HepG2 (cell line): ENCODE measurements around the gene CCNQ. TPM values are rescaled to one million over a fixed set of nuclear protein-coding genes. Genes with fewer than 3 reads are reported as not detected.

Experiments used
- ATAC-seq: fragments of 200-7000 bp; cut with Tn5 transposase; 3 replicates; pipeline ENCODE4 v1.9.1; 2020; ENCODE audit warnings: mild to moderate bottlenecking, moderate library complexity
- BruUV-seq: library from RNA; stranded (reverse); fragments of 400-500 nt; replicated peaks from 2 replicates; lab custom pipeline; 2021; lab: Mats Ljungman, UMichigan
- CTCF ChIA-PET: fragments of 300-600 bp; formaldehyde crosslinking; extraction: SDS; loops from one replicate; lab custom pipeline; 2021; ENCODE audit warnings: low total read pairs, inconsistent platforms, low intra/inter-chr PET ratio; lab: Yijun Ruan, JAX
- POLR2A ChIA-PET: fragments of 350-600 bp; sonication (Branson Sonifier 250); formaldehyde crosslinking; loops from one replicate; lab custom pipeline; 2020; ENCODE audit warnings: antibody characterized with exemption, inconsistent platforms; lab: Yijun Ruan, JAX
- DNase-seq: peaks from one replicate; pipeline ENCODE4 v3.0.0-alpha.2; 2015; ENCODE audit warnings: low spot score
- FAIRE-seq: peaks from 3 replicates; lab custom pipeline; 2011; peaks lifted over from hg19 to GRCh38; lab: Jason Lieb, UNC
- H2AFZ ChIP-seq: one replicate; pipeline ENCODE4 v1.6.1; 2011; ENCODE audit warnings: low read length, inconsistent platforms
- H3K27ac ChIP-seq: fragments of 300-600 bp; 3 replicates; pipeline ENCODE4 v1.8.0; 2011; ENCODE audit warnings: mixed run types, mild to moderate bottlenecking, mixed read lengths, low read length, inconsistent platforms; ENCODE audit not compliant: insufficient read depth; ENCODE audit errors: extremely low read length
- H3K27me3 ChIP-seq, 2 experiments: fragments of 200-600 bp in 1 of 2; 2 replicates in 1 of 2; 3 replicates in 1 of 2; pipeline versions ENCODE4 v1.6.0 to v1.8.0; 2011; ENCODE audit warnings: low read length in 2 of 2, mild to moderate bottlenecking in 2 of 2, moderate library complexity in 2 of 2, inconsistent platforms in 1 of 2; ENCODE audit not compliant: insufficient read depth in 2 of 2, control insufficient read depth in 1 of 2
- H3K36me3 ChIP-seq, 2 experiments: fragments of 200-600 bp in 1 of 2; replicated peaks in 1 of 2; 2 replicates in 1 of 2; 3 replicates in 1 of 2; pipeline versions ENCODE4 v1.5.1 to v1.8.0; 2011; ENCODE audit warnings: low read length in 2 of 2, inconsistent platforms in 1 of 2; ENCODE audit not compliant: insufficient read depth in 2 of 2, control insufficient read depth in 1 of 2
- H3K4me1 ChIP-seq: 2 replicates; pipeline ENCODE4 v1.5.1; 2012; ENCODE audit warnings: low read length, inconsistent platforms; ENCODE audit not compliant: insufficient read depth
- H3K4me2 ChIP-seq: 2 replicates; pipeline ENCODE4 v1.6.0; 2011; ENCODE audit warnings: low read depth, low read length, inconsistent platforms
- H3K4me3 ChIP-seq, 3 experiments: fragments of 200-600 bp in 1 of 3; sonication (generic), shearing (Covaris generic) in 1 of 3; replicated peaks in 1 of 3; 2 replicates each; pipeline ENCODE4 v1.5.1; 2011 to 2016; ENCODE audit warnings: low read length in 3 of 3, inconsistent platforms in 2 of 3, low read depth in 2 of 3, mild to moderate bottlenecking in 2 of 3, control low read depth in 1 of 3, mixed read lengths in 1 of 3; ENCODE audit not compliant: insufficient read depth in 1 of 3
- H3K79me2 ChIP-seq: one replicate; pipeline ENCODE4 v1.6.1; 2011; ENCODE audit warnings: low read length, inconsistent platforms; ENCODE audit not compliant: insufficient read depth
- H3K9ac ChIP-seq: 2 replicates; pipeline ENCODE4 v1.6.0; 2011; ENCODE audit warnings: mild to moderate bottlenecking, low read depth, low read length, inconsistent platforms; ENCODE audit not compliant: insufficient read depth
- H3K9me3 ChIP-seq: 2 replicates; pipeline ENCODE4 v1.5.1; 2012; ENCODE audit warnings: mild to moderate bottlenecking, low read length
- H4K20me1 ChIP-seq: 2 replicates; pipeline ENCODE4 v1.6.0; 2011; ENCODE audit warnings: inconsistent platforms, mild to moderate bottlenecking, low read length, moderate library complexity; ENCODE audit not compliant: insufficient read depth
- BCL3 ChIP-seq: sonication (generic); formaldehyde crosslinking; IDR thresholded peaks from 2 replicates; pipeline ENCODE4 v1.5.1; 2020; ENCODE audit warnings: mild to moderate bottlenecking, missing genetic modification reagents, moderate library complexity
- GATAD2A ChIP-seq: IDR thresholded peaks from 2 replicates; pipeline ENCODE4 v1.6.1; 2016
- HDAC1 ChIP-seq: sonication (generic); formaldehyde crosslinking; IDR thresholded peaks from 2 replicates; pipeline ENCODE4 v1.5.1; 2020; ENCODE audit warnings: mild to moderate bottlenecking, missing genetic modification reagents
- KLF13 ChIP-seq: sonication (generic); formaldehyde crosslinking; IDR thresholded peaks from 2 replicates; pipeline ENCODE4 v1.4.0; 2020; ENCODE audit warnings: mild to moderate bottlenecking, missing genetic modification reagents
- PCBP2 ChIP-seq: fragments of 200-400 bp; formaldehyde crosslinking; optimal IDR thresholded peaks from 2 replicates; pipeline ENCODE3; 2018; ENCODE audit warnings: low read length, low read depth; ENCODE audit not compliant: poor library complexity, severe bottlenecking
- PRDM4 ChIP-seq: sonication (generic); formaldehyde crosslinking; IDR thresholded peaks from 2 replicates; pipeline ENCODE4 v1.9.0; 2021; ENCODE audit warnings: missing genetic modification reagents, borderline replicate concordance
- SP140L ChIP-seq: sonication (generic); formaldehyde crosslinking; IDR thresholded peaks from 2 replicates; pipeline ENCODE4 v1.4.0; 2020; ENCODE audit warnings: missing genetic modification reagents, borderline replicate concordance
- TAF1 ChIP-seq: sonication (generic); formaldehyde crosslinking; IDR thresholded peaks from 2 replicates; pipeline ENCODE4 v1.4.0; 2020; ENCODE audit warnings: missing genetic modification reagents
- ZNF232 ChIP-seq: sonication (generic); formaldehyde crosslinking; IDR thresholded peaks from 2 replicates; pipeline ENCODE4 v1.4.0; 2020; ENCODE audit warnings: missing genetic modification reagents, borderline replicate concordance
- ZNF564 ChIP-seq: sonication (generic); formaldehyde crosslinking; IDR thresholded peaks from 2 replicates; pipeline ENCODE4 v1.8.1; 2023; ENCODE audit warnings: mild to moderate bottlenecking, missing genetic modification reagents
- ZNF580 ChIP-seq: IDR thresholded peaks from 2 replicates; pipeline ENCODE4 v1.6.1; 2016; ENCODE audit warnings: low read depth, borderline replicate concordance
- ZNF670 ChIP-seq: sonication (generic); formaldehyde crosslinking; IDR thresholded peaks from 2 replicates; pipeline ENCODE4 v1.8.0; 2022; ENCODE audit warnings: mild to moderate bottlenecking, missing genetic modification reagents, borderline replicate concordance
- ZNF724P ChIP-seq: sonication (generic); formaldehyde crosslinking; IDR thresholded peaks from 2 replicates; pipeline ENCODE4 v1.8.0; 2022; ENCODE audit warnings: missing genetic modification reagents, borderline replicate concordance
- ZNF839 ChIP-seq: sonication (generic); formaldehyde crosslinking; IDR thresholded peaks from 2 replicates; pipeline ENCODE4 v1.4.0; 2020; ENCODE audit warnings: missing genetic modification reagents, mild to moderate bottlenecking, borderline replicate concordance
- ZNF841 ChIP-seq: sonication (generic); formaldehyde crosslinking; IDR thresholded peaks from 2 replicates; pipeline ENCODE4 v1.8.1; 2023; ENCODE audit warnings: missing genetic modification reagents, borderline replicate concordance
- ZUFSP ChIP-seq: sonication (generic); formaldehyde crosslinking; IDR thresholded peaks from 2 replicates; pipeline ENCODE4 v1.9.0; 2021; ENCODE audit warnings: missing genetic modification reagents, mild to moderate bottlenecking, borderline replicate concordance
- WGBS: methylation state at CpG from one replicate; pipeline ENCODE4 v1.1.6; 2017; ENCODE audit warnings: low lambda C conversion rate; 5-methylcytosine and 5-hydroxymethylcytosine counted together
- in situ Hi-C: cut with HindIII; loops from 2 replicates; pipeline ENCODE4 v1.10.0; 2017; ENCODE audit warnings: low pct_unique_long_range_greater_than_20kb; ENCODE audit not compliant: extremely low pct_ligation_motif_present
- intact Hi-C: fragments of 100-400 bp; cut with micrococcal nuclease; formaldehyde crosslinking; loops from one replicate; pipeline ENCODE4 v1.10.0; 2022; ENCODE audit not compliant: unreplicated experiment
- polyA plus RNA-seq, 8 experiments: library from polyadenylated mRNA; depleted of rRNA in 3 of 8; stranded (reverse) in 7 of 8; unstranded in 1 of 8; fragments of >200 nt; fragmentation: Illumina TruSeq in 4 of 8; extraction: Trizol in 4 of 8; gene quantifications; 2 replicates each; pipeline versions ENCODE4 v1.2.1 to v1.2.3, GENCODE V29; 2011 to 2016; ENCODE audit warnings: low read depth in 4 of 8, missing spikeins in 1 of 8, mixed read lengths in 1 of 8; ENCODE audit not compliant: insufficient read depth in 1 of 8
- total RNA-seq, 5 experiments: library from RNA; depleted of rRNA; stranded (reverse); fragments of >200 nt; fragmentation: Illumina TruSeq; extraction: Trizol; gene quantifications; 2 replicates each; pipeline ENCODE4 v1.2.3, GENCODE V29; 2016; ENCODE audit warnings: low read depth in 1 of 5

Gene CCNQ
- total and polyA plus RNA-seq, 2 of the 13 experiments (the other 11 are each of a cell fraction or from before 2014, with no cell fraction given), result 15.0 to 25.5 TPM

GRCh38 chrX:153572601-153573000 is 26.3 kb downstream of the CCNQ start:
- no peak for FAIRE-seq
- no peaks in the 10 kb centered on the region for H3K36me3 ChIP-seq
- no peaks in the 10 kb centered on the region for H3K79me2 ChIP-seq
- ATAC-seq, result no peak
- no peak overlapping the region for H3K27ac ChIP-seq
- no peak for TF ChIP-seq HDAC1 (CRISPR knock-in tag)
- TF ChIP-seq BCL3 (CRISPR knock-in tag), result no peak
- no peak for TF ChIP-seq SP140L (CRISPR knock-in tag)
- TF ChIP-seq ZNF841 (CRISPR knock-in tag), result no peak
- no peak for TF ChIP-seq PRDM4 (CRISPR knock-in tag)
- no peak for TF ChIP-seq PCBP2
- TF ChIP-seq ZNF839 (CRISPR knock-in tag), result no peak
- no peak for TF ChIP-seq ZUFSP (CRISPR knock-in tag)
- TF ChIP-seq GATAD2A (CRISPR knock-in tag), result no peak
- TF ChIP-seq KLF13, result no peak
- no peak for TF ChIP-seq ZNF724P (CRISPR knock-in tag)
- no peak for TF ChIP-seq TAF1 (CRISPR knock-in tag)
- no peak for TF ChIP-seq ZNF232 (CRISPR knock-in tag)
- no peak for TF ChIP-seq ZNF580 (CRISPR knock-in tag)
- TF ChIP-seq ZNF670 (CRISPR knock-in tag), result no peak
- TF ChIP-seq ZNF564 (CRISPR knock-in tag), result no peak
- H3K4me3 ChIP-seq, result no peak overlapping the region
- no peaks in the 10 kb centered on the region for H3K9me3 ChIP-seq
- H2AFZ ChIP-seq, result no peak overlapping the region
- no CpG with 5 or more reads among the region's 10 CpGs for whole genome bisulfite sequencing
- no TSS peak for BruUV-seq
- in situ Hi-C loops, result no loop called here
- H3K4me2 ChIP-seq, result no peak overlapping the region
- H3K4me1 ChIP-seq, result 0 out of 2 replicates have a peak, but pooled peaks cover 8% of the 10 kb centered on the region
- DNase-seq, result no peak
- H4K20me1 ChIP-seq, result no peaks in the 10 kb centered on the region
- intact Hi-C loops, result no loop called here
- CTCF ChIA-PET, result no interaction called here
- no peak overlapping the region for H3K9ac ChIP-seq
- POLR2A ChIA-PET, result no interaction called here
- peaks cover 4 to 31% of the 10 kb centered on the region in 2 experiments; a peak in 3 of 5 replicates for H3K27me3 ChIP-seq
